ENCODE results near the gene NEK8. TPM values are rescaled to one million over a fixed set of nuclear protein-coding genes. Genes with fewer than 3 reads are reported as not detected.

NEK8 gene
- total and polyA plus RNA-seq, 9 of the 15 experiments (the other 6 are each of a cell fraction or from before 2014, with no cell fraction given): 0.98 to 16.6 (median 4.6) TPM

DNA sequence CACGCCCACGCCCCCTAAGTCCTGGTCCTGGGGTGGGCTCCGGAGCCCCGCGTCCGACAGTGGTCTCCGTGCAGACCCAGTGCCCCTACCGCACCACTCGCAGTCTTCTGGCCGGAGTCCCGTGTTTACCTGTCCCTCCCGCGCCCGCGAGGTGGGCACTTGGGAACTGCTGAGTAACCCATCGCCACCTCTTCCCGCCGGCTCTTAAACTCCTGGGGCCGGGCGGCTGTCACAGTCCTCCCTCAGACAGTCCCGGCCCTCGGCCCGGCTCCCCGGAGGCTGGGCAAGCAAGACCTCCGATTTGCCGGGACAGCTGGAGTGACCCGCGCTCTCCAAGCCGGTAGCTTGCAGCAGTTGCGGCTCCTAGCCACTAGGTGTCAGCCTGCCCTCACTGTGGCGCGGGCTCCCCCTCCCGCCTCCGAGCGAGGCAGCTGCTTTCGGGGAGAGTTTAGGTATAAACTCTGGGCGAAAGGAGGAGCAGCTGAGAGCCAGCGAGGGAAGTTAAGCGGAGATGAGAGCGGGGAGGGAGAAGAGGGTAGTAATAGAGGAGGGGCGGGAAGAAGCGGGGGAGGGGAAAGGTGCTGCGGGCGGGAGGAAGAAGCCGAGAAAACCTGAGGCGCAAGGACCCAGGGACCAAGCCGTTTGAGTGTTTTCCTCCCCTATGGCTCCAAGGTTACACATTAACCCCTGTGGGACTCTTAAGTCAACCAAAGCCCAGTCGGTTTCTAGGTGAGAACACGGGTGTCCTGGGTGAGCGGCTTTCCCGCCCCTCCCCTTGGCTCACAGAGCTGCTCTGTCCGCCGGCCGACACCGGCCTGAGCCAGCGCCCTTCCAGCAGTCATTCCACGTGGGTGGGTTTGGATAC, 1.7 kb upstream of the NEK8 start (continued):
- TF ChIP-seq EGR1 (conservative IDR thresholded peaks at IDR 0.05) (no peak), XRCC5 (IDR thresholded peaks at IDR 0.05; ENCODE audit: low read depth, low read length) (peak; percentile 88), ZC3H8 (IDR thresholded peaks at IDR 0.05) (0 out of 2 replicates have a peak, but pooled peaks have one; percentile 29), TAF7 (tag; IDR thresholded peaks at IDR 0.05) (no peak; the same call in 1 of the 2 replicates), BRCA1 (IDR thresholded peaks at IDR 0.05) (no peak), BRCA1 (CRISPR knock-in tag; IDR thresholded peaks at IDR 0.05) (no peak), MTA3 (IDR thresholded peaks at IDR 0.05; ENCODE audit: borderline replicate concordance) (peak; percentile 82; the same call in 1 of the 2 replicates)

DNA sequence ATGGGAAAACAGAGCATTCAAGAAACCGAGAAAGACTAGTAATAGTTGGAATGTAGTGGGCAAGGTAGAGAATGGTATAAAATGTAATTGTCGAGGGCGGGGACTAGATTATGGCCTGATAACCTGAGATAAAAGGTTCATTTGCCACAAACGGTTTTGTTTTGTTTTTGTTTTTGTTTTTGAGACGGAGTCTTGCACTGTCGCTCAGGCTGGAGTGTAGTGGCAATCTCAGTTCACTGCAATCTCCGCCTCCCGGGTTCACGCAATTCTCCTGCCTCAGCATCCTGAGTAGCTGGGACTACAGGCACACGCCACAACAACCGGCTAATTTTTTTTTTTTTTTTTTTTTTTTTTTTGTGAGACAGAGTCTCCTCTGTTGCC, 1.4 kb downstream of the NEK8 start:
- peaks cover 21% of the 10 kb centered on the region for H3K79me2 ChIP-seq (ENCODE audit: control insufficient read depth, insufficient read depth, low read length)
- no peak overlapping the region for H2AFZ ChIP-seq (ENCODE audit: low read depth, low read length)
- WGBS (ENCODE audit: insufficient coverage, low coverage, missing lambda C conversion rate): 71% methylated on average over 11 of the region's 11 CpGs
- no peak overlapping the region for H3K27ac ChIP-seq (ENCODE audit: extremely low read depth, low read depth, low read length)
- in situ Hi-C loops (cut with MboI): no loop called here
- no peak overlapping the region for H3K4me3 ChIP-seq
- no TSS peak for BruUV-seq (replicated peaks)
- H3K27me3 ChIP-seq (ENCODE audit: control insufficient read depth in 2 of 2, insufficient read depth in 2 of 2, low read length in 2 of 2): no peaks in the 10 kb centered on the region
- intact Hi-C loops (cut with micrococcal nuclease): loop anchor here (5.0 to 10.0 kb wide), 5 partner anchors 82 to 385 kb away; partner anchors contain the start of gene SPAG5
- H4K20me1 ChIP-seq (replicated peaks; ENCODE audit: control insufficient read depth, insufficient read depth, low read length): peaks cover 5% of the 10 kb centered on the region; the same call in 1 of the 2 replicates
- POLR2A ChIA-PET: interaction anchor here (0.7 to 11.1 kb wide), 2 partner anchors 14 to 17 kb away, joined by 3 to 367 read pairs; partner anchors contain the start of gene TRAF4
- no peaks in the 10 kb centered on the region for H3K9me3 ChIP-seq (replicated peaks; ENCODE audit: control insufficient read depth, insufficient read depth, low read depth, low read length)
- FAIRE-seq: no peak
- no peak overlapping the region for H3K4me2 ChIP-seq (ENCODE audit: insufficient read depth, low read length)
- H3K4me1 ChIP-seq (replicated peaks in 1 of 2; ENCODE audit: control insufficient read depth in 2 of 2, insufficient read depth in 2 of 2, low read length in 2 of 2): peaks cover 34 to 65% of the 10 kb centered on the region in 2 experiments
- H3K9ac ChIP-seq (ENCODE audit: insufficient read depth in 1 of 2, low read depth in 2 of 2, low read length in 2 of 2): no peak overlapping the region
- peaks cover 16% of the 10 kb centered on the region for H3K36me3 ChIP-seq (ENCODE audit: control insufficient read depth, insufficient read depth, low read length)
- H3K9me1 ChIP-seq (ENCODE audit: control insufficient read depth, insufficient read depth, low read length): no peaks in the 10 kb centered on the region
- CTCF ChIA-PET (ENCODE audit: low intra/inter-chr PET ratio): interaction anchor here (0.8 kb wide), 1 partner anchor 21 kb away, joined by 3 read pairs; no protein-coding TSS in a partner anchor
- TF ChIP-seq ZFP36 (IDR thresholded peaks at IDR 0.05; ENCODE audit: low read depth, low read length, partially characterized antibody) (no peak), ZNF436 (CRISPR knock-in tag; IDR thresholded peaks at IDR 0.05) (no peak)
- no peak for ATAC-seq
- no peak for DNase-seq (ENCODE audit: extremely low read depth in 1 of 4, low spot score in 3 of 4)

Measured in K562 (cell line).